HepG2 (cell line): ENCODE data around the gene PHKB.

Experiments
- FOXP1 ChIP-seq, 2 experiments: fragments of 450-650 bp in 1 of 2; IDR thresholded peaks; 2 replicates each; pipeline ENCODE4 v1.6.1; 2017 to 2018; ENCODE audit warnings: antibody characterized with exemption in 1 of 2
- PHF8 ChIP-seq: sonication (generic); formaldehyde crosslinking; IDR thresholded peaks from 2 replicates; pipeline ENCODE4 v1.5.0; 2020; ENCODE audit warnings: missing genetic modification reagents
- POLR2AphosphoS5 ChIP-seq: IDR thresholded peaks from 2 replicates; pipeline ENCODE4 v1.6.1; 2012; ENCODE audit warnings: low read depth, low read length
- REST ChIP-seq, 2 experiments: IDR thresholded peaks; 2 replicates each; pipeline ENCODE4 v1.6.1; 2011 to 2012; ENCODE audit warnings: low read length in 2 of 2, borderline replicate concordance in 1 of 2, low read depth in 1 of 2, mild to moderate bottlenecking in 1 of 2, moderate library complexity in 1 of 2
- U2AF1 ChIP-seq: fragments of 200-400 bp; formaldehyde crosslinking; optimal IDR thresholded peaks from 2 replicates; pipeline ENCODE3; 2017; ENCODE audit warnings: mild to moderate bottlenecking, low read depth, low read length

- TF ChIP-seq PHF8 (no peak), POLR2AphosphoS5 (no peak), FOXP1 (IDR thresholded peaks at IDR 0.05) (no peak), FOXP1 (CRISPR knock-in tag; IDR thresholded peaks at IDR 0.05) (no peak), U2AF1 (no peak), REST (IDR thresholded peaks at IDR 0.05; ENCODE audit: borderline replicate concordance in 1 of 2, low read depth in 1 of 2, low read length in 2 of 2) (no peak)
These were observed 164.0 kb downstream of the PHKB start for GRCh38 chr16:47625115-47625567.
